GM18520 (cell line): ENCODE measurements around the gene DHODH.
"Not testable (repeated sequence)": the region's sequence is repeated elsewhere in the genome, so short reads cannot be mapped to it uniquely, and the experiment has no call there.

Experiments used
- ATAC-seq: cut with Tn5 transposase; IDR thresholded peaks from one replicate; pipeline ENCODE4 v1.9.1; 2021; ENCODE audit not compliant: unreplicated experiment

The DHODH gene

DNA sequence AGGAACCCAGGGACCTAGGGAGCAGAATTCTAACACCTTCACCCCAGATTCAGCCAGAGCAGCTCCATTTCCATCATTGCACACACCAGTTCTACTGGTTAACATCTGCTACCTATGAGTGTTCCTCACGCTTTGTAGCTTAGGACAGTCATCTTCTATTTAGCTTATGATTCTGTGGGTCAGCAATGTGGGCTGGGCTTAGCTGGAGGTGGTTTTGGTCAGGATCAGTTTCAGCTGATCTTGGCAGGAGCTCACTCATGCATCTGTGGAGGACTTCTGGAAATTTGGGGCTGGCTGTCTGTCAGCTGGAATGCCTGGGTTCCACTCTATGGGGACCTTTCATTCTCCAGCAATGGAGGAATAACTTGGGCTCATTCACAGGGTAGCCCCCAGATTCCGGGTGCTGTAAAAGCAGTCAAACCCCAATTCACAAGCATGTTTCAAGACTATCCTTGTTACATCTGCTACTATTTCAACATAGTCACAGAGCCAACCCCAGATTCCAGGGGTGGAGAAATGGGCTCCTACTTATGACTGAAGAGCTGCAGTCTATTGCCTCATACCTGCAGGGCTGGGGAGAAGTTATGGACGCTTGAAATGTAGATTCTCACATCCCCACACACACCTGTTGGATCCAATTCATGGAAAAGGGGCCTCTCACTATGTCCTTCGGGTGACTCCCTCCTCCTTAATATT is 42.4 kb downstream of the DHODH start:
- ATAC-seq: no peak

GRCh38 chr16:72051818-72052217 is 43.3 kb downstream of the DHODH start:
- no peak for ATAC-seq

GRCh38 chr16:72054254-72054847 is 45.8 kb downstream of the DHODH start, which contains the start of gene HP:
Gene HP (plus strand): TSS chr16:72054505. CDS start chr16:72054653, 148 bp downstream.
- not testable (repeated sequence) for ATAC-seq

DNA sequence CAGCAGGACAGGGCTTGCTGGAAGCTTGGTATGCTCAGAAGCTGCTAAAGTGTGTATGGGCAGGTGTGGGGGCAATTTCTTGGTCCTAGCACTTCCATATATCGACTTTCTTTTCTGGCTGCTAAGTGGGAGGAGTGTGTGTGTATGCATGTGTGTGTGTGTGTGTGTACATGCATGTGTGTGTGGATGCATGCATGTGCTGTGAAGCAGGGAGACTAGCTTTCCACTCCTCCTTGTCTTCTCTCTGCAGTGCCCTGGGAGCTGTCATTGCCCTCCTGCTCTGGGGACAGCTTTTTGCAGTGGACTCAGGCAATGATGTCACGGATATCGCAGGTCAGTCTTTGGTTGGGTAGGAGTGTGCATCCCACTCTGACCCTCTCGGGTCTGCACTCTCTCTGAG is 47.4 kb downstream of the DHODH start:
- no peak for ATAC-seq

GRCh38 chr16:72057313-72057712 is 48.8 kb downstream of the DHODH start:
- not testable (repeated sequence) for ATAC-seq

DNA sequence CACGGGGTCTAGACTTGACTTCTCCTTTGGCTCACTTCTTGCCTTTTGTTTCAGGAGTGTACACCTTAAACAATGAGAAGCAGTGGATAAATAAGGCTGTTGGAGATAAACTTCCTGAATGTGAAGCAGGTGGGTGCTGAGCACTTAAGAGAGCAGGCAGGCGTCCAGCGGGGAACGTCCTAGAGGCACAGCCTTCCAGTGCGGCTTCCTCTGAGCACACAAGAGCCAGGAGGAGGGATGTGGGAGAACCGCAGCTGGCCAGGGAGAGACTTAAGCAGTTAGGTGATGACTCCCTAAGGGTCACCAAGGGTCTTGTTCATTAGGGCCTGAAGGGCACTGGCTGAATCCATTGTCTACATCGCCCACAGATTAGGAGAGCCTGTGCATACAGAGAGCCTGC is 50.5 kb downstream of the DHODH start:
- not testable (repeated sequence) for ATAC-seq

GRCh38 chr16:72060405-72060804 is 51.9 kb downstream of the DHODH start:
- ATAC-seq: no peak

GRCh38 chr16:72061564-72061963 is 53.0 kb downstream of the DHODH start:
- no peak for ATAC-seq

DNA sequence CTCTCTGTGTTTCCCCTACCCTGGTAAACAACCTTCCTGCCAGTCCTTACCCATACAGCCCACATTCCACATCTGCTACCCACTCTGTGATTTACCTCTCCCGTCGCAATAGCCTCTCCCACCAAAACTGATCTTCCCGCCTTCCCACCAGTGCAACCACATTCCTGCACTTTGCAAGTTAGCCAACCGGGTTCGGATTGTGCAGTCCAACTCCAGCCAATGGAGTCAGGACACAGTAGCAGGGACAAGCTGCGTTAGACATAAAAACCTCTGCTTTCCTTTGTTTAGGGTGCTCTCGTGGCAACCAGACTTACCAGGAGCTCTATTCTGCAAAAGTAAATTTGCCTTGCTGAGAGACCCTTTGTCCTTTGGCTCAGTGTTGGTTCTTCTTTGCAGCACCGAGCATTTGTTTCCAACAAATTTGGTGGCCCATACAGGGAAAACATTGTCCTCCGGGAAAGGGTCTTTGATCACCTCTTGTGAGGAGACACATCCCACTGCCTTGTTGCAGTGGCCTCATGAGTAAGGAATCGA is 55.9 kb downstream of the DHODH start:
- no peak for ATAC-seq

DNA sequence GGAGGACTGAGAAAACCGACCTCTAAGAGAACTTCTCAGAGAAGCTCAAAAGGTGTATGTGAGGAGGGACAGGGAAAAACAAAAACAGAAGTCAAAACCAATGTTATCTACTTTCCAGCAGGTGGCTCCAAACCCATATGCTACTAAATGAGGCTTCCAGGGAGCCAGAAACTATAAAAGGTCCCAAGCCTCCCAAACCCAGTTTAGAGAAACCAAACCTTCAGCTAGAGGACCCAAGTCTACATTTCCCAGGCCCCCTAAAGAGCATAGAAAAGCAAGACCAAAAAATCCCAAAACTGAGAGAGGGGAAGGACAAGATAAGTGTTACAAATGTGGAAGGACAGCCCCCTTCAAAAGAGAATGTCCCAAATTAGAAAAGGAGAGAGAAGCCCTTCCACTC is 58.2 kb downstream of the DHODH start:
- ATAC-seq: no peak

DNA sequence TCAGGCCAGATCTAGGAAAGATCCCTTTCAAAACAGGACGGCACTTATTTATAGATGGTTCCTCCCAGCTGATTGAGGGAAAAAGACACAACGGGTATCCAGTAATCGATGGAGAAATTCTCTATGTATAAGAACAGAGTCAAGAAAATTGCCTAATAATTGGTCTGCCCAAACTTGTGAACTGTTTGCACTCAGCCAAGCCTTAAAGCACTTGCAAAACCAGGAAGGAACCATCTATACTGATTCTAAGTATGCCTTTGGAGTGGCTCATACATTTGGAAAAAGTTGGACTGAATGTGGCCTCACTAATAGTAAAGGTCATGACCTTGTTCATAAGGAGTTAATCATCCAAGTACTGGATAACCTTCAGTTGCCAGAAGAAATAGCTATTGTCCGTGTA is 60.4 kb downstream of the DHODH start:
- ATAC-seq: no peak

GRCh38 chr16:72072514-72073342 is 64.2 kb downstream of the DHODH start:
- ATAC-seq: no peak

GRCh38 chr16:72073560-72074230 is 65.2 kb downstream of the DHODH start:
- ATAC-seq: no peak

- not testable (repeated sequence) for ATAC-seq
Measured at GRCh38 chr16:72075067-72075466, 66.5 kb downstream of the DHODH start.
